Psoas muscle (tissue), 8 donors: ENCODE results near the gene P3H4. TPM values are rescaled to one million over a fixed set of nuclear protein-coding genes. Genes with fewer than 3 reads are reported as not detected.
A peak's percentile ranks its signal among the peaks of the same experiment; 100 is the strongest.

ENCODE experiments used
- ATAC-seq, 4 donors: fragments of 200-7000 bp; cut with Tn5 transposase; one replicate each; pipeline ENCODE4 v1.9.1; 2020; ENCODE audit warnings: moderate library complexity in 3 of 4, mild to moderate bottlenecking in 2 of 4
- DNase-seq, 2 donors: peaks; one replicate each; pipeline ENCODE4 v3.0.0-alpha.2; 2020
- H3K27ac ChIP-seq: fragments of 200-600 bp; one replicate; pipeline ENCODE4 v1.8.0; 2022
- H3K27me3 ChIP-seq, 3 donors: fragments of 200-600 bp in 1 of 3; one replicate each; pipeline versions ENCODE4 v1.6.1 to v1.8.0; 2013 to 2022; ENCODE audit warnings: low read length in 2 of 3, mild to moderate bottlenecking in 2 of 3, moderate library complexity in 1 of 3; ENCODE audit not compliant: insufficient read depth in 3 of 3
- H3K36me3 ChIP-seq, 2 donors: fragments of 200-600 bp in 1 of 2; one replicate each; pipeline versions ENCODE4 v1.6.1 to v1.8.0; 2013 to 2022; ENCODE audit warnings: low read depth in 1 of 2, mild to moderate bottlenecking in 1 of 2, moderate library complexity in 1 of 2; ENCODE audit not compliant: insufficient read depth in 1 of 2
- H3K4me1 ChIP-seq: fragments of 200-600 bp; one replicate; pipeline ENCODE4 v1.8.0; 2022
- H3K4me3 ChIP-seq: fragments of 200-600 bp; one replicate; pipeline ENCODE4 v1.8.0; 2022; ENCODE audit warnings: mild to moderate bottlenecking
- H3K9me3 ChIP-seq: fragments of 200-600 bp; one replicate; pipeline ENCODE4 v1.8.0; 2022
- CTCF ChIP-seq: fragments of 200-600 bp; IDR thresholded peaks from one replicate; pipeline ENCODE4 v1.8.0; 2022; ENCODE audit warnings: antibody characterized with exemption
- WGBS, 3 donors: extraction: QIAGEN DNeasy Blood & Tissue Kit; methylation state at CpG; one replicate each; pipeline versions ENCODE4 v1.1.6 to v1.1.7; 2013; 5-methylcytosine and 5-hydroxymethylcytosine counted together
- intact Hi-C, 2 donors: fragments of 100-400 bp; cut with DNase I; formaldehyde crosslinking; loops; one replicate each; pipeline versions ENCODE4 v1.11.0 to v1.14.2; 2022
- polyA plus RNA-seq, 3 donors: library from polyadenylated mRNA; stranded (reverse); fragments of 200-250 nt; gene quantifications; one replicate each; pipeline ENCODE4 v1.2.3, GENCODE V29; 2013
- total RNA-seq, 4 donors: library from RNA; stranded (reverse); fragmentation: NEBNext Ultra II Directional in 2 of 4; extraction: Animal tissue kit (Norgen Biotek cat#: 25700) in 2 of 4; gene quantifications; one replicate each; pipeline versions ENCODE4 v1.2.1 to v1.2.4, GENCODE V29; 2021 to 2023
- donor health status: healthy with polysubstance abuse.
- donor health status: DM: no; HTN: no; CAD: no; lungs with moderate emphysema.
- donor health status: Bipolar disorder and iron deficiency.
- donor health status: healthy.
- donor health status: DM: yes; HTN: yes; CAD: no.
- donor health status: DM: no; HTN: no; CAD: no.
- donor health status: DM: no; HTN: no; CAD: no.
- donor health status: DM: yes; HTN: yes; CAD: no.

Gene P3H4
- total and polyA plus RNA-seq, 7 donors = 0.58 to 3.4 (median 1.7) TPM

DNA sequence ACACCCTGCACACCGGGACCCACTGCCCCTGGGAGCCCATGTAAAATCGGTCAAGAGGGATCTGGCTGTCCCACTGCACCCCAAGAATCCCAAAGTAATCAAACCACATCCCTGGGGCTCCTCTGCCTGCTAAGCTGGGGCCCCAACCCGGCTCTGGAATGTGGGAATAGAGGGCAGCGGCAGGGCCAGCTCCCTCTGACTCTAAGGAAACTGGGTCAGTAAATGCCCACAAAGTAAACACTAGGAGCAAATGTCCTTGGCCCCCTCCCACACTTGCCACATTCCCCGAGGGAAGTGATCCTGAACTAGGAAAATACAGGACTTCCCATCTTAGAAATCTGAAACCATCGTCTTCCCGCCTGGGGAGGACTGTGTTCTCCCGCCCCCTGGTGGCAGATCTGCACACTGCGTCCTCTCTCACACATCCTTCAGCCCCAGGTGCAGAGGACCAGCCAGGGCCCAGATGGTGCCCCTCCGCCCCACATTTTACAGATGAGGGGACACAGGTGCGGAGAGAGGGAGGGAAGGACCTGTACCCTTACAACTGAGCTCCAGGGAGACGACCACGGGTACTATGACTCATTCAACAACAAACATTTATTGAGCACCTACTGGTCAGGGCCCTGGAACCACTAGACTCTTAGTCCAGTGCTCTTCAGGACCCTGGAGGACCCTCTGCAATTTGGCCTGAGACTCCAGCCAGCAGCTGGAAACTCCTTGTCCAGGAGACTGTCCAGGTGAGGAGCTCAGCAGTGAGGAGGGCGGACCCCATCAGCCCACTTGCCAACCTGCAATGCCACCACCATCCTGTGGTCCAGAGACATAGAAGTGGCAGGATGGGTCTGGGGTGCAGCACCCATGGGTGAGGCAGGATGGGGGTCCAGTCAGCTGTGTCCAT, 10.1 kb downstream of the P3H4 start:
- intact Hi-C loops = loop anchor here (1.0 kb wide), 1 partner anchor 63 kb away; no protein-coding TSS in a partner anchor
- ATAC-seq (peak; percentile 82 to 95 (median 90)), DNase-seq (peak; percentile 79 to 91)
- Histone ChIP-seq H3K4me3 (peak overlapping the region; percentile 12), H3K27ac (no peak overlapping the region), H3K4me1 (peaks cover 6% of the 10 kb centered on the region), H3K36me3 (no peaks in the 10 kb centered on the region), H3K9me3 (no peaks in the 10 kb centered on the region), H3K27me3 (no peaks in the 10 kb centered on the region)
- peak; percentile 98 for TF ChIP-seq CTCF
- 10 to 15% (median 13%) methylated on average over 14 of the region's 14 CpGs for WGBS, 3 donors

GRCh38 chr17:41800601-41801373, 11.0 kb downstream of the P3H4 start:
- WGBS, 3 donors = 61 to 70% (median 66%) methylated on average over 18 of the region's 18 CpGs
- TF ChIP-seq CTCF = no peak
- Histone ChIP-seq H3K9me3 (no peaks in the 10 kb centered on the region), H3K27me3 (no peaks in the 10 kb centered on the region), H3K36me3 (no peaks in the 10 kb centered on the region), H3K4me1 (peaks cover 6% of the 10 kb centered on the region), H3K4me3 (no peak overlapping the region), H3K27ac (no peak overlapping the region)
- DNase-seq (no peak), ATAC-seq (peak; percentile 9 to 43 (median 17))
- intact Hi-C loops = loop anchor here (1.0 kb wide), 1 partner anchor 62 kb away; no protein-coding TSS in a partner anchor

DNA sequence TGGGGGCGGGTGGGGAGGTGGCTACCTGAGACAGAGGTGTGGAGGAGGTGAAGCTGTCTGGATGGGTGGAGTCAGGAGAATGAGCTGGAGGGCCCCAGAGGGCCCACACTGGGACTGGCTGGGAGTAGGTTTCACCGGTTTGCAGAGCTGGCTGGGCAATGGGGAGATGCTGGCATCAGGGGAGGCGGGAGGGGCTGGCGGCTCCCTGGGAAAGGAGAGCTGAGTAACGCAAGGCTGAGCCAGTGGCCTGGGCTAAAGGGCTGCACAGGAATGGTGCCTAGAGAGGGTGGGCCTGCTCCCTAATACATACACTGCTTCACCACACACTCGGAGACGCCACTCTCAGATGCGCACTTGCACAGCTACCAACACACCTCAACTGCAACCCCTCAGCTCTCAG, 12.4 kb downstream of the P3H4 start:
- Histone ChIP-seq H3K4me1 (peaks cover 6% of the 10 kb centered on the region), H3K27me3 (no peaks in the 10 kb centered on the region), H3K27ac (no peak overlapping the region), H3K4me3 (no peak overlapping the region), H3K36me3 (no peaks in the 10 kb centered on the region), H3K9me3 (no peaks in the 10 kb centered on the region)
- intact Hi-C loops = no loop called here
- DNase-seq (no peak), ATAC-seq (no peak)
- WGBS, 3 donors = 85 to 91% (median 87%) methylated on average over 6 to 8 of the region's 8 CpGs
- TF ChIP-seq CTCF = no peak

GRCh38 chr17:41797377-41797776, 14.4 kb downstream of the P3H4 start:
- H3K9me3 ChIP-seq = no peaks in the 10 kb centered on the region
- ATAC-seq = no peak
- WGBS, 3 donors = 75 to 83% (median 77%) methylated on average over 3 of the region's 3 CpGs
- H3K27me3 ChIP-seq = no peaks in the 10 kb centered on the region
- DNase-seq = no peak
- H3K27ac ChIP-seq = no peak overlapping the region
- H3K36me3 ChIP-seq = no peaks in the 10 kb centered on the region
- TF ChIP-seq CTCF = no peak
- no peak overlapping the region for H3K4me3 ChIP-seq
- H3K4me1 ChIP-seq = peaks cover 6% of the 10 kb centered on the region
- intact Hi-C loops = no loop called here
